ENCODE results near the gene FTO.

The FTO gene

GRCh38 chr16:53932975-53933374 is 229.0 kb downstream of the FTO start:
- DNase-seq (ENCODE audit: low read depth in 2 of 2), result no peak

- DNase-seq (ENCODE audit: low read depth in 2 of 2), result no peak
Measured at GRCh38 chr16:53933407-53933806, 229.5 kb downstream of the FTO start.

- no peak for DNase-seq (ENCODE audit: low read depth in 2 of 2)
Measured at GRCh38 chr16:53936052-53936451, 232.1 kb downstream of the FTO start.

- DNase-seq (ENCODE audit: low read depth in 2 of 2), result no peak
Measured at GRCh38 chr16:53936529-53936928, 232.6 kb downstream of the FTO start.

- DNase-seq (ENCODE audit: low read depth in 2 of 2), result no peak
Measured at GRCh38 chr16:53937161-53937880, 233.4 kb downstream of the FTO start.

- no peak for DNase-seq (ENCODE audit: low read depth in 2 of 2)
Measured at GRCh38 chr16:53944025-53944424, 240.1 kb downstream of the FTO start.

GRCh38 chr16:53945996-53946395 is 242.0 kb downstream of the FTO start:
- no peak for DNase-seq (ENCODE audit: low read depth in 2 of 2)

- no peak for DNase-seq (ENCODE audit: low read depth in 2 of 2)
Measured at GRCh38 chr16:53946746-53947386, 242.9 kb downstream of the FTO start.

- no peak for DNase-seq (ENCODE audit: low read depth in 2 of 2)
Measured at GRCh38 chr16:53947642-53948041, 243.7 kb downstream of the FTO start.

GRCh38 chr16:53948326-53948725 is 244.4 kb downstream of the FTO start:
- no peak for DNase-seq (ENCODE audit: low read depth in 2 of 2)

- DNase-seq (ENCODE audit: low read depth in 2 of 2), result no peak
Measured at GRCh38 chr16:53948734-53949430, 244.9 kb downstream of the FTO start.

GRCh38 chr16:53949715-53950410 is 245.9 kb downstream of the FTO start:
- DNase-seq (ENCODE audit: low read depth in 2 of 2), result no peak

GRCh38 chr16:53950677-53951076 is 246.7 kb downstream of the FTO start:
- no peak for DNase-seq (ENCODE audit: low read depth in 2 of 2)

- no peak for DNase-seq (ENCODE audit: low read depth in 2 of 2)
Measured at GRCh38 chr16:53952215-53953208, 248.6 kb downstream of the FTO start.

GRCh38 chr16:53953336-53953735 is 249.4 kb downstream of the FTO start:
- DNase-seq (ENCODE audit: low read depth in 2 of 2), result no peak

- DNase-seq (ENCODE audit: low read depth in 2 of 2), result no peak
Measured at GRCh38 chr16:53955221-53955875, 251.4 kb downstream of the FTO start.

- DNase-seq (ENCODE audit: low read depth in 2 of 2), result no peak
Measured at GRCh38 chr16:53958341-53958880, 254.5 kb downstream of the FTO start.

GRCh38 chr16:53960050-53960812 is 256.3 kb downstream of the FTO start:
- DNase-seq (ENCODE audit: low read depth in 2 of 2), result no peak

- DNase-seq (ENCODE audit: low read depth in 2 of 2), result no peak
Measured at GRCh38 chr16:53960954-53961616, 257.1 kb downstream of the FTO start.
